NCI-H146 treated with DMSO at 0.1 percent for 48 hours (cell line): ENCODE data around the gene KCNK7.
"Not testable (repeated sequence)": the region's sequence is repeated elsewhere in the genome, so short reads cannot be mapped to it uniquely, and the experiment has no call there.

Source experiments
- DNase-seq: peaks from one replicate; lab custom pipeline; 2025; ENCODE audit not compliant: unreplicated experiment; lab: John Stamatoyannopoulos, UW

The KCNK7 gene

GRCh38 chr11:65574811-65575567 is 20.6 kb downstream of the KCNK7 start:
- DNase-seq: peak; percentile 94

- peak; percentile 66 for DNase-seq
Measured at GRCh38 chr11:65574109-65574810, 21.3 kb downstream of the KCNK7 start.

- no peak for DNase-seq
Measured at GRCh38 chr11:65573391-65574079, 22.1 kb downstream of the KCNK7 start.

DNA sequence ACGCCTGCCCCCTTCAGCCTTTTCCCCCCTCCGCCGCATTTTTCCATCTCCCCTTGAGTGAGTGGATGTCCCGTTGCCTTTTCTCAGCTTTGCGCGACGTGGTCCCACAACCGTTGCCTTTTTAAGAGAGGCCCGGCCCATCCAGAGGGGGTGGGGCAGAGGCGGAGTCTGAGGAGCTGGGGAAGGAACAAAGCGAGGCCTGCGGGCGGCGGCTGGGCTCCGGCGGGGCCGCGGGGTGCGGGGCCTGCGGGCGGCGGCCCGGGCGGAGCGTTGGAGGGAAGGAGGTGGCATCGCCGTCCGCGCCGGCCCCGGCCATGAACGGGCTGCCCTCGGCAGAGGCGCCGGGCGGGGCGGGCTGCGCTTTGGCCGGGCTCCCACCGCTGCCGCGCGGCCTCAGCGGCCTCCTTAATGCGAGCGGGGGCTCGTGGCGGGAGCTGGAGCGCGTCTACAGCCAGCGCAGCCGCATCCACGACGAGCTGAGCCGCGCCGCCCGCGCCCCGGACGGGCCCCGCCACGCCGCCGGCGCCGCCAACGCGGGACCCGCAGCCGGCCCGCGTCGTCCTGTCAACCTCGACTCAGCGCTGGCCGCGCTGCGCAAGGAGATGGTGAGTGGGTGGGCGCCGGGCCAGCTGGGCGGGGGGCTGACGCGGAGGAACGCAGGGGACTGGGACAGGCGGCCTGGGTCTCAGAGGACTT is 23.1 kb downstream of the KCNK7 start, which contains the start of gene FAM89B:
Gene FAM89B, plus strand, starts transcription at position 183 of the 696 bp plus-strand sequence. Its CDS starts 132 bp downstream, at position 315.
- peak; percentile 63 for DNase-seq

DNA sequence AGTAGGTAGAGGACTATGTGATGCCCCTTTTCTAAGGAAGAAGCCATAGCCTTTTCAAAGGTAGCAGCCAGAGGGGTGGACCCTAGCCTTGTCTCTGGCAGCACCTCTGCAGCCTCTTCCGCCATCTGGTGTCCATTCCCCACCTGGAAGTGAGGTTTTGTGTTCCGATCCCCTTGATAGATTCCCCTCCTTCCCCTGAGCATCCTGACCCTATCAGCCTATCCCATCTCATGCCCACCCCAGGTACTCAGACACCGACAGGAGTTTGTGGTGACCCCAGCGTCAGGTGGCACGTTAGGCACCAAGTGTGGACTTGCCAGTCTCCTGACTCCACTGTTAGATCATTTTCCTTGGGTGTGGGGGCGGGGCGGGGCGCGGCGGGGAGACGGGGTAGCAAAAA is 23.7 kb downstream of the KCNK7 start:
- DNase-seq: peak; percentile 14

DNA sequence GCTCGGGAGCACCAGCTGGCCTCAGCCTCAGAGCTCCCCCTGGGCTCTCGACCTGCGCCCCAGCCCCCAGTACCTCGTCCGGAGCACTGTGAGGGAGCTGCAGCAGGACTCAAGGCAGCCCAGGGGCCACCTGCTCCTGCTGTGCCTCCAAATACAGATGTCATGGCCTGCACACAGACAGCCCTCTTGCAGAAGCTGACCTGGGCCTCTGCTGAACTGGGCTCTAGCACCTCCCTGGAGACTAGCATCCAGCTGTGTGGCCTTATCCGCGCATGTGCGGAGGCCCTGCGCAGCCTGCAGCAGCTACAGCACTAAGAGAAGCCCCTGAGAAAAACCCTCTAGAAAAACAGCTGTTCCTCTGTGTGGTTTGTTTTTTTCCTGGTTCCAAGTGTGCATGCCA is 24.2 kb downstream of the KCNK7 start:
- DNase-seq: no peak

GRCh38 chr11:65569973-65570918 is 25.4 kb downstream of the KCNK7 start, which contains the start of gene ZNRD2:
TSS of gene ZNRD2 (plus strand) at chr11:65570477. CDS start at chr11:65570492, 15 bp downstream.
- peak; percentile 83 for DNase-seq

GRCh38 chr11:65569164-65569972 is 26.2 kb downstream of the KCNK7 start:
- DNase-seq: no peak

DNA sequence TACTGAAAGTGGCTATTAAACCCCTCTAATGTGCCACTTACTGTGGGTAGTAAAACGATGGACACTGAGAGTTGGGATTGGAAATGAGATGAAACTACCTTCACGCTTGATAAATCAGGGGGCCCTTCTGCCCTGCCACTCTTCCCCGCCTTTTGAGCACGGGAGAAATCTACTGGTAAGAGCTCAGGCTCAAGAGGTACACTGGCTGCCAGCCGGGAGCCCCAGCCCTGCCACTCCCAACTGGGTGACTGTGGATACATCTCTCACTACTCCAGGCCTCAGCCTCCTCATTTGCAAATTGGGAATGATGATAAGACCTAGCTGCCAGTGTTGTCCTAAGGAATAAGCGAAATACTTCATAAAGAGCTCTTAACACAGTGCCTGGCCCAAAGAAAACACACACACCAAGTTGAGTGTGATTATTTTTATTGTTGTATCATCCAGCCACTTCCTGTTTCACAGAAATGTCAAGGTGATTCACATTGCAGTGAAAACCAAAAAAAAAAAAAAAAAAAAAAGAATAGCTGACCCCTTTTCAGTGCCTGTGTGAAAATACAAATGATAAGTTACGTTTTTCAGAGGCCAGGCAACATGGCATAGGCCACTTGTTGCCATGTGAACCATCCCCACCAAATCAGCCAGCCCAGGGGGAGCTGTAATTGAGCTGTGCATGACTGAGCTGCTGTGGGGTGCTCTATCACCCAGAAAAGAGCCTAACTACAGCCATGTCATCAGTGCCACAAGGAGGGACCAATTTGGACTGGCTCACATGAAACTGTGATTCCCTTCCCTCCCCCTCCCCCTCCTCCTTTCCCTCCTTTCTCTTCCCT is 29.8 kb downstream of the KCNK7 start:
- no peak for DNase-seq

GRCh38 chr11:65564879-65565559 is 30.6 kb downstream of the KCNK7 start:
- DNase-seq: not testable (repeated sequence)

GRCh38 chr11:65563601-65564000 is 32.0 kb downstream of the KCNK7 start:
- DNase-seq: no peak

- no peak for DNase-seq
Measured at GRCh38 chr11:65562788-65563187, 32.8 kb downstream of the KCNK7 start.

GRCh38 chr11:65562020-65562419 is 33.6 kb downstream of the KCNK7 start:
- no peak for DNase-seq

DNA sequence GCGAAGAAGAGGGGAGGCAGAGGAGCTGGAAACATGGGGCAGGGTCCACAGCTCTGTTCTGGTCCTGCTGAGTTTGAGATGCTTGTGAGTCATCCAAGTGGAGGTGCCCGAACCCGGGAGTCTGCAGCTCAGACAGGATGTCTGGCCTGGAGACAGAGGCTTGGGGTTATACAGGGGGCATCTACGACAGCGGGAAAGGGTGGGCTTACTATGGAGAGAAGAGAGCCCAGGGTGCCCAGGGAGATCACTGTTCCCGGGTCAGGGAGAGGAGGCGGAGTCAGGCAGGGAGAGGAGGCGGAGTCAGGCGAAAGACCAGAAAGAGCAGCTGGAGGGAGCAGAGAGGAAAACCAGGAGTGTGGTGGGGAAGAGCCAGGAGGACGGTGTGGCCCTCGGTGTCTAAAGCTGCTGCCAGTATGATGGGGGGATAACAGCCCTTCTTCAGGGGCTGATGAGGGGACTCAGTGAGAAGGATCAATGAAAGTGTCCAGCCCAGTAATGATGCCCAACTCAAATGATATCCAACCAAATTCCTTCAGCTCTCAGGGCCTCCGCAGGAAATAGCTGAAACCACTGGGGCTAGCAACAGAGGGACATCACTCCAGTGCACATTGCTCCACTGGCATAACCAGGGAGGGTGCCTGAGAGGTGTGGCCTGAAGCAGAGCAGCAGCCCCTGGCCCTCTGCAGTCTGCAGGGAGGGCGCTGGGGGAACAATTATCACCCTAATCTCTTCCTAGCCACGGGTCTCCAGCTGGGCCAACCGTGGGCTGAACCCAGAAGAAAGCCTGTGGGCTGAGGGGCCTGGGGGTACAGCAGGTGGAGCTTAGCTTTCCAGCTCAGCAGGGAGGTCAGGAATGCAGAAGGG is 34.8 kb downstream of the KCNK7 start:
- DNase-seq: peak; percentile 38

- DNase-seq: no peak
Measured at GRCh38 chr11:65559951-65560537, 35.6 kb downstream of the KCNK7 start.

- DNase-seq: no peak
Measured at GRCh38 chr11:65559535-65559934, 36.1 kb downstream of the KCNK7 start.
